ENCODE measurements around the gene PLEKHH1.

- TF ChIP-seq, protein P1, sequence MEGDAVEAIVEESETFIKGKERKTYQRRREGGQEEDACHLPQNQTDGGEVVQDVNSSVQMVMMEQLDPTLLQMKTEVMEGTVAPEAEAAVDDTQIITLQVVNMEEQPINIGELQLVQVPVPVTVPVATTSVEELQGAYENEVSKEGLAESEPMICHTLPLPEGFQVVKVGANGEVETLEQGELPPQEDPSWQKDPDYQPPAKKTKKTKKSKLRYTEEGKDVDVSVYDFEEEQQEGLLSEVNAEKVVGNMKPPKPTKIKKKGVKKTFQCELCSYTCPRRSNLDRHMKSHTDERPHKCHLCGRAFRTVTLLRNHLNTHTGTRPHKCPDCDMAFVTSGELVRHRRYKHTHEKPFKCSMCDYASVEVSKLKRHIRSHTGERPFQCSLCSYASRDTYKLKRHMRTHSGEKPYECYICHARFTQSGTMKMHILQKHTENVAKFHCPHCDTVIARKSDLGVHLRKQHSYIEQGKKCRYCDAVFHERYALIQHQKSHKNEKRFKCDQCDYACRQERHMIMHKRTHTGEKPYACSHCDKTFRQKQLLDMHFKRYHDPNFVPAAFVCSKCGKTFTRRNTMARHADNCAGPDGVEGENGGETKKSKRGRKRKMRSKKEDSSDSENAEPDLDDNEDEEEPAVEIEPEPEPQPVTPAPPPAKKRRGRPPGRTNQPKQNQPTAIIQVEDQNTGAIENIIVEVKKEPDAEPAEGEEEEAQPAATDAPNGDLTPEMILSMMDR (IDR thresholded peaks at IDR 0.05) = no peak
- TF ChIP-seq, protein P2, sequence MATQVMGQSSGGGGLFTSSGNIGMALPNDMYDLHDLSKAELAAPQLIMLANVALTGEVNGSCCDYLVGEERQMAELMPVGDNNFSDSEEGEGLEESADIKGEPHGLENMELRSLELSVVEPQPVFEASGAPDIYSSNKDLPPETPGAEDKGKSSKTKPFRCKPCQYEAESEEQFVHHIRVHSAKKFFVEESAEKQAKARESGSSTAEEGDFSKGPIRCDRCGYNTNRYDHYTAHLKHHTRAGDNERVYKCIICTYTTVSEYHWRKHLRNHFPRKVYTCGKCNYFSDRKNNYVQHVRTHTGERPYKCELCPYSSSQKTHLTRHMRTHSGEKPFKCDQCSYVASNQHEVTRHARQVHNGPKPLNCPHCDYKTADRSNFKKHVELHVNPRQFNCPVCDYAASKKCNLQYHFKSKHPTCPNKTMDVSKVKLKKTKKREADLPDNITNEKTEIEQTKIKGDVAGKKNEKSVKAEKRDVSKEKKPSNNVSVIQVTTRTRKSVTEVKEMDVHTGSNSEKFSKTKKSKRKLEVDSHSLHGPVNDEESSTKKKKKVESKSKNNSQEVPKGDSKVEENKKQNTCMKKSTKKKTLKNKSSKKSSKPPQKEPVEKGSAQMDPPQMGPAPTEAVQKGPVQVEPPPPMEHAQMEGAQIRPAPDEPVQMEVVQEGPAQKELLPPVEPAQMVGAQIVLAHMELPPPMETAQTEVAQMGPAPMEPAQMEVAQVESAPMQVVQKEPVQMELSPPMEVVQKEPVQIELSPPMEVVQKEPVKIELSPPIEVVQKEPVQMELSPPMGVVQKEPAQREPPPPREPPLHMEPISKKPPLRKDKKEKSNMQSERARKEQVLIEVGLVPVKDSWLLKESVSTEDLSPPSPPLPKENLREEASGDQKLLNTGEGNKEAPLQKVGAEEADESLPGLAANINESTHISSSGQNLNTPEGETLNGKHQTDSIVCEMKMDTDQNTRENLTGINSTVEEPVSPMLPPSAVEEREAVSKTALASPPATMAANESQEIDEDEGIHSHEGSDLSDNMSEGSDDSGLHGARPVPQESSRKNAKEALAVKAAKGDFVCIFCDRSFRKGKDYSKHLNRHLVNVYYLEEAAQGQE (IDR thresholded peaks at IDR 0.05; ENCODE audit: insufficient read depth in 1 of 2, low read depth in 2 of 2, low read length in 1 of 2) = no peak
These were observed 37.4 kb downstream of the PLEKHH1 start for GRCh38 chr14:67570453-67570852.

Data from Panc1 (cell line).